PFSK-1 (cell line): ENCODE data around the gene POP4.

ENCODE experiments used
- FOXP2 ChIP-seq: optimal IDR thresholded peaks from 2 replicates; pipeline ENCODE3; 2011; ENCODE audit warnings: borderline replicate concordance, control low read depth, inconsistent platforms; ENCODE audit not compliant: insufficient read depth; ENCODE audit errors: extremely low read length, extremely low read depth
- POLR2AphosphoS5 ChIP-seq: IDR thresholded peaks from 2 replicates; pipeline ENCODE4 v1.6.1; 2012; ENCODE audit warnings: low read depth, mild to moderate bottlenecking, control low read depth, low read length, moderate library complexity
- REST ChIP-seq, 2 experiments: IDR thresholded peaks; 2 replicates each; pipeline versions ENCODE4 v1.6.1 to v1.8.0; 2011 to 2012; ENCODE audit warnings: low read depth in 2 of 2, low read length in 2 of 2, control low read depth in 1 of 2, inconsistent platforms in 1 of 2, mild to moderate bottlenecking in 1 of 2, moderate library complexity in 1 of 2; ENCODE audit not compliant: insufficient read depth in 1 of 2
- SIN3A ChIP-seq: IDR thresholded peaks from 2 replicates; pipeline ENCODE4 v1.6.1; 2012; ENCODE audit warnings: mild to moderate bottlenecking, low read length, moderate library complexity, borderline replicate concordance; ENCODE audit not compliant: insufficient read depth
- TAF1 ChIP-seq: IDR thresholded peaks from 2 replicates; pipeline ENCODE4 v1.6.1; 2012; ENCODE audit warnings: low read length, control low read depth, borderline replicate concordance; ENCODE audit not compliant: insufficient read depth

POP4 gene

DNA sequence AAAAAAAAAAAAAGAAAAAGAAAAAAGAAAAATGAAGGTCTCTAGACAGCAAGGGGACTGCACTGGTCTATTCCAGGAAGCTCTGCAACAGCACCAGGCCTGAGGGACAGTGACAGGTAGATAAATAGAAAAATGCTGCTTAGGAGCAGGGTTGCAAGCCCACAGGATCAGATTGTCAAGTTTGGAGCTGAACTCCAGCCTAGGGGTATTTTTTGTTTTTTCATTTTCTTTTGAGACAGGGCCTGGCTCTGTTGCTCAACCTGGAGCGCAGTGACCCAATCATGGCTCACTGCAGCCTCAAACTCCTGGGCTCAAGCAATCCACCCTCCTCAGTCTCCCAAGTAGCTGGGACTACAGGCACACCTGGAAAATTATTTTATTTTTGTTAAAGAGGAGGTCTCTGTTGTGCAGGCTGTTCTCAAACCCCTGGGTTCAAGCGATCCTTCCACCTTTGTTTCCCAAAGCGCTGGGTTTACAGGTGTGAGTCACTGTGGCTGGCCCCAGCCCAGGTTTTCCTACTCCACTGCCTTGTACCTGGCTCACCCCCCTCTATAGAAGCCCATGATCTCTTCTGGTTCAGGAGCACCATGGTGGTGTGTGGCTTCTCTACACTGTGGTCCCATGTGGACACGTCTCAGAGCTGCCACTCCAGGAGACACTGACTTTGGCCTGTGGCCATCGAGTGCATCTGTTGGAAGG is 23.9 kb downstream of the POP4 start:
- TF ChIP-seq REST (IDR thresholded peaks at IDR 0.05; ENCODE audit: insufficient read depth in 1 of 2, low read depth in 2 of 2, low read length in 2 of 2): no peak
- TF ChIP-seq SIN3A: no peak
- TF ChIP-seq POLR2AphosphoS5: no peak
- no peak for TF ChIP-seq FOXP2
- TF ChIP-seq TAF1: no peak

- TF ChIP-seq POLR2AphosphoS5 (no peak), REST (IDR thresholded peaks at IDR 0.05; ENCODE audit: insufficient read depth in 1 of 2, low read depth in 2 of 2, low read length in 2 of 2) (no peak), TAF1 (no peak), FOXP2 (no peak), SIN3A (no peak)
These were observed 24.6 kb downstream of the POP4 start for GRCh38 chr19:29630655-29631054.

DNA sequence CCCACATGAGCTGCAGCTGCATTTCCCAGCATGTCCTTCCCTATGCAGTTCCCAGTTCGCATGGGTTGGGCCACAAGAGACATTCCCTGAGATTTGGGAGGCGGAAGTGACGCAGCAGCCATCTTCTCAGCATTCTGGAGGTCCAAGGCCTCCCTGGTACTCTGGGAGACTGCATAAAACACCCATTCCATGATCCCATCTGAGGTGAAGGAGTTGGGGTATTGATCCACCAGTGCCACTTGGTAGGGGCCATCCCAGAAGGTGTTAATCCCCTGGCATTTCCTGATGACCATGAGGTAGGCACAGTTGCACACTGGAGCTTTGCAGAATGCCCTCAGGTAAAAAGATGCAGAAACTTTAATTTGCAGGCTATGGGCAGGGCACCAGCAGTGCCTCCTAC is 25.4 kb downstream of the POP4 start:
- no peak for TF ChIP-seq REST (IDR thresholded peaks at IDR 0.05; ENCODE audit: insufficient read depth in 1 of 2, low read depth in 2 of 2, low read length in 2 of 2)
- no peak for TF ChIP-seq SIN3A
- no peak for TF ChIP-seq TAF1
- no peak for TF ChIP-seq FOXP2
- TF ChIP-seq POLR2AphosphoS5: no peak

- TF ChIP-seq REST (IDR thresholded peaks at IDR 0.05; ENCODE audit: insufficient read depth in 1 of 2, low read depth in 2 of 2, low read length in 2 of 2) (no peak), SIN3A (no peak), POLR2AphosphoS5 (no peak), TAF1 (no peak), FOXP2 (no peak)
These were observed 27.9 kb downstream of the POP4 start for GRCh38 chr19:29634002-29634401.
